Measurements from ENCODE around the gene ZNF576. TPM values are rescaled to one million over a fixed set of nuclear protein-coding genes. Genes with fewer than 3 reads are reported as not detected.

Gene ZNF576
- total RNA-seq, 1 experiment from 2014 or later, result 18.4 TPM

GRCh38 chr19:43607238-43608205 lies 11.1 kb downstream of the ZNF576 start:
- Mint-ChIP-seq H3K4me3 (ENCODE audit: unreplicated experiment) (no peak overlapping the region), H3K27me3 (ENCODE audit: insufficient read depth, unreplicated experiment) (no peaks in the 10 kb centered on the region), H3K4me1 (ENCODE audit: insufficient read depth, unreplicated experiment) (peaks cover 9% of the 10 kb centered on the region), H3K9me3 (ENCODE audit: unreplicated experiment) (no peaks in the 10 kb centered on the region), H3K27ac (ENCODE audit: low read depth, unreplicated experiment) (peak overlapping the region; percentile 80), H3K36me3 (ENCODE audit: insufficient read depth, unreplicated experiment) (peaks cover 7% of the 10 kb centered on the region)
- intact Hi-C loops (cut with micrococcal nuclease), result no loop called here
- DNase-seq (ENCODE audit: unreplicated experiment), result no peak
- ChIA-PET POLR2A (interaction anchor here (0.6 to 5.1 kb wide), 5 partner anchors 10 to 74 kb away, joined by 3 to 45 read pairs (median 3); partner anchors contain the start of genes IRGQ, ZNF575 and ZNF576), CTCF (interaction anchor here (0.5 to 0.7 kb wide), 3 partner anchors 13 to 998 kb away, joined by 3 read pairs; no protein-coding TSS in a partner anchor)
- TF ChIP-seq CTCF (IDR thresholded peaks at IDR 0.05; ENCODE audit: unreplicated experiment), result no peak
- BruUV-seq (replicated peaks), result TSS peak; percentile 39

- Mint-ChIP-seq H3K9me3 (ENCODE audit: unreplicated experiment) (no peaks in the 10 kb centered on the region), H3K27me3 (ENCODE audit: insufficient read depth, unreplicated experiment) (no peaks in the 10 kb centered on the region), H3K4me3 (ENCODE audit: unreplicated experiment) (no peak overlapping the region), H3K4me1 (ENCODE audit: insufficient read depth, unreplicated experiment) (peaks cover 9% of the 10 kb centered on the region), H3K36me3 (ENCODE audit: insufficient read depth, unreplicated experiment) (peaks cover 7% of the 10 kb centered on the region), H3K27ac (ENCODE audit: low read depth, unreplicated experiment) (no peak overlapping the region)
- DNase-seq (ENCODE audit: unreplicated experiment), result no peak
- no peak for TF ChIP-seq CTCF (IDR thresholded peaks at IDR 0.05; ENCODE audit: unreplicated experiment)
- POLR2A ChIA-PET, result interaction anchor here (1.0 kb wide), 1 partner anchor 14 kb away, joined by 3 read pairs; the partner anchor contains the start of genes IRGQ and ZNF576
- CTCF ChIA-PET, result interaction anchor here (0.6 kb wide), 1 partner anchor 280 kb away, joined by 5 read pairs; no protein-coding TSS in a partner anchor
- BruUV-seq (replicated peaks), result no TSS peak
- intact Hi-C loops (cut with micrococcal nuclease), result no loop called here
Measured at GRCh38 chr19:43609872-43610271, 13.5 kb downstream of the ZNF576 start.

GRCh38 chr19:43610493-43610892 lies 14.1 kb downstream of the ZNF576 start:
- no peak overlapping the region for H3K4me3 Mint-ChIP-seq (ENCODE audit: unreplicated experiment)
- no peaks in the 10 kb centered on the region for H3K27me3 Mint-ChIP-seq (ENCODE audit: insufficient read depth, unreplicated experiment)
- ChIA-PET POLR2A (interaction anchor here (0.7 kb wide), 1 partner anchor 1585 kb away, joined by 3 read pairs; no protein-coding TSS in a partner anchor), CTCF (interaction anchor here (0.6 kb wide), 1 partner anchor 155 kb away, joined by 3 read pairs; no protein-coding TSS in a partner anchor)
- intact Hi-C loops (cut with micrococcal nuclease), result no loop called here
- peaks cover 7% of the 10 kb centered on the region for H3K36me3 Mint-ChIP-seq (ENCODE audit: insufficient read depth, unreplicated experiment)
- BruUV-seq (replicated peaks), result no TSS peak
- no peak for DNase-seq (ENCODE audit: unreplicated experiment)
- H3K27ac Mint-ChIP-seq (ENCODE audit: low read depth, unreplicated experiment), result peak overlapping the region; percentile 81
- no peak for TF ChIP-seq CTCF (IDR thresholded peaks at IDR 0.05; ENCODE audit: unreplicated experiment)
- no peaks in the 10 kb centered on the region for H3K9me3 Mint-ChIP-seq (ENCODE audit: unreplicated experiment)
- peaks cover 9% of the 10 kb centered on the region for H3K4me1 Mint-ChIP-seq (ENCODE audit: insufficient read depth, unreplicated experiment)

- ChIA-PET CTCF (no interaction called here), POLR2A (no interaction called here)
- no TSS peak for BruUV-seq (replicated peaks)
- H3K4me3 Mint-ChIP-seq (ENCODE audit: unreplicated experiment), result no peak within 1 kb of the TSS
- peak within 1 kb of the TSS; percentile 81 for H3K27ac Mint-ChIP-seq (ENCODE audit: low read depth, unreplicated experiment)
- no peak for DNase-seq (ENCODE audit: unreplicated experiment)
- H3K36me3 Mint-ChIP-seq (ENCODE audit: insufficient read depth, unreplicated experiment), result peaks cover 7% of the 10 kb centered on the region
- H3K9me3 Mint-ChIP-seq (ENCODE audit: unreplicated experiment), result no peaks in the 10 kb centered on the region
- intact Hi-C loops (cut with micrococcal nuclease), result no loop called here
- no peak for TF ChIP-seq CTCF (IDR thresholded peaks at IDR 0.05; ENCODE audit: unreplicated experiment)
- no peaks in the 10 kb centered on the region for H3K27me3 Mint-ChIP-seq (ENCODE audit: insufficient read depth, unreplicated experiment)
- peaks cover 7% of the 10 kb centered on the region for H3K4me1 Mint-ChIP-seq (ENCODE audit: insufficient read depth, unreplicated experiment)
Measured at GRCh38 chr19:43611788-43612187, 15.4 kb downstream of the ZNF576 start, which contains the start of gene SRRM5. TSS of gene SRRM5 (plus strand) at chr19:43612088. CDS start at chr19:43612122, 34 bp downstream.
